Neural cell (in vitro differentiated cells): ENCODE measurements around the gene DZIP3. TPM values are rescaled to one million over a fixed set of nuclear protein-coding genes. Genes with fewer than 3 reads are reported as not detected.

Source experiments
- H2AFZ ChIP-seq: fragments of 200-600, 300-800 bp; sonication (generic), shearing (Covaris generic); 2 replicates; pipeline ENCODE4 v1.6.0; 2014; ENCODE audit warnings: low read depth, mild to moderate bottlenecking, antibody characterized with exemption, low read length, moderate library complexity
- H3F3A ChIP-seq: fragments of 200-600 bp; shearing (Covaris generic); 2 replicates; pipeline ENCODE4 v1.6.1; 2016; ENCODE audit warnings: mild to moderate bottlenecking, moderate library complexity, mixed read lengths, antibody characterized with exemption, low read length; ENCODE audit not compliant: insufficient read depth, poor library complexity, severe bottlenecking
- H3K27ac ChIP-seq: fragments of 200-600, 300-800 bp; sonication (generic), shearing (Covaris generic); 2 replicates; pipeline ENCODE4 v1.5.1; 2014; ENCODE audit warnings: mild to moderate bottlenecking, low read length, moderate library complexity
- H3K27me3 ChIP-seq: fragments of 300-800, 200-600 bp; sonication (generic), shearing (Covaris generic); 2 replicates; pipeline ENCODE4 v1.6.0; 2014; ENCODE audit warnings: mild to moderate bottlenecking, low read depth, low read length, moderate library complexity; ENCODE audit not compliant: insufficient read depth
- H3K36me3 ChIP-seq: fragments of 300-800, 200-600 bp; sonication (generic), shearing (Covaris generic); 2 replicates; pipeline ENCODE4 v1.5.1; 2014; ENCODE audit warnings: mild to moderate bottlenecking, antibody characterized with exemption, low read length, moderate library complexity; ENCODE audit not compliant: insufficient read depth
- H3K4me2 ChIP-seq: fragments of 300-800, 200-600 bp; sonication (generic), shearing (Covaris generic); 2 replicates; pipeline ENCODE4 v1.6.0; 2014; ENCODE audit warnings: mild to moderate bottlenecking, low read length
- H3K4me3 ChIP-seq: fragments of 300-800, 200-600 bp; sonication (generic), shearing (Covaris generic); 2 replicates; pipeline ENCODE4 v1.5.1; 2014; ENCODE audit warnings: mild to moderate bottlenecking, low read length, moderate library complexity
- H3K79me2 ChIP-seq: fragments of 200-600 bp; shearing (Covaris generic); replicated peaks from 2 replicates; pipeline ENCODE4 v1.6.0; 2014; ENCODE audit warnings: mild to moderate bottlenecking, low read length, moderate library complexity; ENCODE audit not compliant: insufficient read depth
- H3K9ac ChIP-seq: fragments of 300-800, 200-600 bp; sonication (generic), shearing (Covaris generic); 2 replicates; pipeline ENCODE4 v1.6.1; 2016; ENCODE audit warnings: mild to moderate bottlenecking, low read length, mixed read lengths
- H3K9me2 ChIP-seq: fragments of 200-600 bp; shearing (Covaris generic); 2 replicates; pipeline ENCODE4 v1.6.1; 2016; ENCODE audit warnings: mild to moderate bottlenecking, low read length, mixed read lengths; ENCODE audit not compliant: insufficient read depth
- H3K9me3 ChIP-seq: fragments of 200-600, 300-800 bp; sonication (generic), shearing (Covaris generic); 2 replicates; pipeline ENCODE4 v1.6.1; 2016; ENCODE audit warnings: mild to moderate bottlenecking, mixed run types, low read length, moderate library complexity, mixed read lengths
- H4K20me1 ChIP-seq: fragments of 200-600 bp; shearing (Covaris generic); 2 replicates; pipeline ENCODE4 v1.6.1; 2016; ENCODE audit warnings: mild to moderate bottlenecking, mixed run types; ENCODE audit not compliant: insufficient read depth
- EP300 ChIP-seq: fragments of 450-650 bp; conservative IDR thresholded peaks from 2 replicates; pipeline ENCODE4 v1.6.1; 2014; ENCODE audit warnings: antibody characterized with exemption, mild to moderate bottlenecking, moderate library complexity; ENCODE audit not compliant: poor library complexity, severe bottlenecking
- EZH2 ChIP-seq: fragments of 200-600, 300-800 bp; shearing (Covaris generic), sonication (generic); IDR thresholded peaks from 2 replicates; pipeline ENCODE4 v1.6.1; 2014; ENCODE audit warnings: antibody characterized with exemption, low read length, borderline replicate concordance, mild to moderate bottlenecking; ENCODE audit not compliant: insufficient read depth, poor library complexity, severe bottlenecking
- MXI1 ChIP-seq: fragments of 450-650 bp; conservative IDR thresholded peaks from 2 replicates; pipeline ENCODE4 v1.6.1; 2014; ENCODE audit warnings: antibody characterized with exemption, mild to moderate bottlenecking; ENCODE audit not compliant: poor library complexity, severe bottlenecking
- POLR2AphosphoS5 ChIP-seq: IDR thresholded peaks from 2 replicates; pipeline ENCODE4 v1.6.1; 2012
- RAD21 ChIP-seq: fragments of 450-650 bp; conservative IDR thresholded peaks from 2 replicates; pipeline ENCODE4 v1.6.1; 2014; ENCODE audit warnings: antibody characterized with exemption, mild to moderate bottlenecking, moderate library complexity
- SMC3 ChIP-seq: fragments of 450-650 bp; conservative IDR thresholded peaks from 2 replicates; pipeline ENCODE4 v1.6.1; 2014; ENCODE audit warnings: antibody characterized with exemption, mild to moderate bottlenecking, moderate library complexity; ENCODE audit not compliant: poor library complexity
- TAF1 ChIP-seq: IDR thresholded peaks from 2 replicates; pipeline ENCODE4 v1.6.1; 2012; ENCODE audit warnings: low read depth
- polyA plus RNA-seq: library from polyadenylated mRNA; depleted of rRNA; stranded (reverse); fragments of >200 nt; gene quantifications from 2 replicates; pipeline ENCODE4 v1.2.3, GENCODE V29; 2014
- TF ChIP-seq, protein P1 (sequence below): IDR thresholded peaks from 2 replicates; pipeline ENCODE4 v1.6.1; 2012; ENCODE audit warnings: borderline replicate concordance
- TF ChIP-seq, protein P2 (sequence below): fragments of 450-650 bp; IDR thresholded peaks from 2 replicates; pipeline ENCODE4 v1.5.1; 2014; ENCODE audit warnings: antibody characterized with exemption, mild to moderate bottlenecking, moderate library complexity; ENCODE audit not compliant: poor library complexity, severe bottlenecking

DZIP3 gene
- polyA plus RNA-seq, 1 donor from 2014 or later, result 52.5 TPM

DNA sequence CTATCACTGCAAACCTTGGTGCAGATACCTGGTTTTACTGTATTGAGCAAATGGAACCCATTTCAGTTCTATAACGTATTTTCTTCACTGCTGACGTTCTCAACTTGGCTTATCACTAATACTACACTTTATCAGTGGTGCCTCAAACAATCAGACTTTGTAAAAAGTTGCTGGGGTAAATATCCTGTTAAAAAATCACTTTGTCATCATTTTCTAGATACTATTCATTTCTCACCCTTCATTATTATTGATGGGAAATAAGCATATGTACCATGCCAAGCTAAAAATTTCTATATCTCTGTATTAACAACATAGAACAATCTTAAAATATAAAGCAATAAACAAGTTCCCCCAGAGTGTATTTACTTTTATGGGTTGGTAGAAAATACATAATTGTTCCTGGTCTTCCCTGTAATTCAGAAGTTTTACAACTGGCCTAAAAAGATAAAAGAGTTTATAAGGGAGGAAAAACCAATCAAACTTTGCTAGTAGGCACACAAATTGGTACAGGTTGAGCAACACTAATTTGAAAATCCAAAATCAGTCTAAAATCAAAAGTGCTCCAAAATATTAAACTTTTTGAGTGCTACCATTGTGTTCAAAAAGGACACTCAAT lies 33.4 kb upstream of the DZIP3 start:
- Histone ChIP-seq H3K27me3 (no peaks in the 10 kb centered on the region), H3F3A (no peaks in the 10 kb centered on the region), H2AFZ (no peak overlapping the region), H3K9me3 (no peaks in the 10 kb centered on the region), H3K36me3 (no peaks in the 10 kb centered on the region), H3K27ac (no peak overlapping the region), H3K9me2 (no peaks in the 10 kb centered on the region), H3K4me3 (no peak overlapping the region), H3K79me2 (no peaks in the 10 kb centered on the region), H3K4me2 (no peak overlapping the region), H3K9ac (no peak overlapping the region), H4K20me1 (no peaks in the 10 kb centered on the region)
- no peak for TF ChIP-seq POLR2AphosphoS5
- TF ChIP-seq, protein P1, sequence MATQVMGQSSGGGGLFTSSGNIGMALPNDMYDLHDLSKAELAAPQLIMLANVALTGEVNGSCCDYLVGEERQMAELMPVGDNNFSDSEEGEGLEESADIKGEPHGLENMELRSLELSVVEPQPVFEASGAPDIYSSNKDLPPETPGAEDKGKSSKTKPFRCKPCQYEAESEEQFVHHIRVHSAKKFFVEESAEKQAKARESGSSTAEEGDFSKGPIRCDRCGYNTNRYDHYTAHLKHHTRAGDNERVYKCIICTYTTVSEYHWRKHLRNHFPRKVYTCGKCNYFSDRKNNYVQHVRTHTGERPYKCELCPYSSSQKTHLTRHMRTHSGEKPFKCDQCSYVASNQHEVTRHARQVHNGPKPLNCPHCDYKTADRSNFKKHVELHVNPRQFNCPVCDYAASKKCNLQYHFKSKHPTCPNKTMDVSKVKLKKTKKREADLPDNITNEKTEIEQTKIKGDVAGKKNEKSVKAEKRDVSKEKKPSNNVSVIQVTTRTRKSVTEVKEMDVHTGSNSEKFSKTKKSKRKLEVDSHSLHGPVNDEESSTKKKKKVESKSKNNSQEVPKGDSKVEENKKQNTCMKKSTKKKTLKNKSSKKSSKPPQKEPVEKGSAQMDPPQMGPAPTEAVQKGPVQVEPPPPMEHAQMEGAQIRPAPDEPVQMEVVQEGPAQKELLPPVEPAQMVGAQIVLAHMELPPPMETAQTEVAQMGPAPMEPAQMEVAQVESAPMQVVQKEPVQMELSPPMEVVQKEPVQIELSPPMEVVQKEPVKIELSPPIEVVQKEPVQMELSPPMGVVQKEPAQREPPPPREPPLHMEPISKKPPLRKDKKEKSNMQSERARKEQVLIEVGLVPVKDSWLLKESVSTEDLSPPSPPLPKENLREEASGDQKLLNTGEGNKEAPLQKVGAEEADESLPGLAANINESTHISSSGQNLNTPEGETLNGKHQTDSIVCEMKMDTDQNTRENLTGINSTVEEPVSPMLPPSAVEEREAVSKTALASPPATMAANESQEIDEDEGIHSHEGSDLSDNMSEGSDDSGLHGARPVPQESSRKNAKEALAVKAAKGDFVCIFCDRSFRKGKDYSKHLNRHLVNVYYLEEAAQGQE, result no peak
- no peak for TF ChIP-seq MXI1
- TF ChIP-seq SMC3, result no peak
- no peak for TF ChIP-seq TAF1
- no peak for TF ChIP-seq EP300
- TF ChIP-seq, protein P2, sequence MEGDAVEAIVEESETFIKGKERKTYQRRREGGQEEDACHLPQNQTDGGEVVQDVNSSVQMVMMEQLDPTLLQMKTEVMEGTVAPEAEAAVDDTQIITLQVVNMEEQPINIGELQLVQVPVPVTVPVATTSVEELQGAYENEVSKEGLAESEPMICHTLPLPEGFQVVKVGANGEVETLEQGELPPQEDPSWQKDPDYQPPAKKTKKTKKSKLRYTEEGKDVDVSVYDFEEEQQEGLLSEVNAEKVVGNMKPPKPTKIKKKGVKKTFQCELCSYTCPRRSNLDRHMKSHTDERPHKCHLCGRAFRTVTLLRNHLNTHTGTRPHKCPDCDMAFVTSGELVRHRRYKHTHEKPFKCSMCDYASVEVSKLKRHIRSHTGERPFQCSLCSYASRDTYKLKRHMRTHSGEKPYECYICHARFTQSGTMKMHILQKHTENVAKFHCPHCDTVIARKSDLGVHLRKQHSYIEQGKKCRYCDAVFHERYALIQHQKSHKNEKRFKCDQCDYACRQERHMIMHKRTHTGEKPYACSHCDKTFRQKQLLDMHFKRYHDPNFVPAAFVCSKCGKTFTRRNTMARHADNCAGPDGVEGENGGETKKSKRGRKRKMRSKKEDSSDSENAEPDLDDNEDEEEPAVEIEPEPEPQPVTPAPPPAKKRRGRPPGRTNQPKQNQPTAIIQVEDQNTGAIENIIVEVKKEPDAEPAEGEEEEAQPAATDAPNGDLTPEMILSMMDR, result no peak
- no peak for TF ChIP-seq RAD21
- TF ChIP-seq EZH2, result no peak

GRCh38 chr3:108562565-108562964 lies 27.0 kb upstream of the DZIP3 start:
- no peaks in the 10 kb centered on the region for H3K36me3 ChIP-seq
- no peak overlapping the region for H3K9ac ChIP-seq

More at GRCh38 chr3:108562565-108562964, 27.0 kb upstream of the DZIP3 start:
- Histone ChIP-seq H3K27me3 (no peaks in the 10 kb centered on the region), H3K79me2 (no peaks in the 10 kb centered on the region), H3K9me3 (no peaks in the 10 kb centered on the region), H3K4me3 (no peak overlapping the region), H3K27ac (no peak overlapping the region), H3K4me2 (no peak overlapping the region), H2AFZ (no peak overlapping the region), H3K9me2 (no peaks in the 10 kb centered on the region), H3F3A (no peaks in the 10 kb centered on the region), H4K20me1 (no peaks in the 10 kb centered on the region)
- TF ChIP-seq TAF1, result no peak
- TF ChIP-seq EZH2, result no peak
- TF ChIP-seq SMC3, result no peak
- TF ChIP-seq, protein P1, result no peak
- no peak for TF ChIP-seq RAD21
- no peak for TF ChIP-seq MXI1
- TF ChIP-seq, protein P2, result no peak
- no peak for TF ChIP-seq POLR2AphosphoS5
- no peak for TF ChIP-seq EP300
